ENCODE results near the gene FSD2. TPM values are rescaled to one million over a fixed set of nuclear protein-coding genes. Genes with fewer than 3 reads are reported as not detected.
A peak's percentile ranks its signal among the peaks of the same experiment; 100 is the strongest.

FSD2 gene
- total RNA-seq, 1 donor from 2014 or later, result not detected

- FAIRE-seq, result no peak
- no peak for DNase-seq (ENCODE audit: low read depth)
- TF ChIP-seq CTCF (IDR thresholded peaks at IDR 0.05; ENCODE audit: insufficient read depth, low read length, severe bottlenecking), result no peak
- no peak overlapping the region for H3K4me3 ChIP-seq (ENCODE audit: low read depth, low read length)
- H3K36me3 ChIP-seq (ENCODE audit: control insufficient read depth, insufficient read depth, low read length), result peaks cover 1% of the 10 kb centered on the region
- no peaks in the 10 kb centered on the region for H3K27me3 ChIP-seq (ENCODE audit: control insufficient read depth, insufficient read depth, low read length)
Observed at GRCh38 chr15:82764740-82765139, 41.1 kb downstream of the FSD2 start.

GRCh38 chr15:82764117-82764490 lies 41.8 kb downstream of the FSD2 start:
- no peak for TF ChIP-seq CTCF (IDR thresholded peaks at IDR 0.05; ENCODE audit: insufficient read depth, low read length, severe bottlenecking)
- Histone ChIP-seq H3K4me3 (ENCODE audit: low read depth, low read length) (no peak overlapping the region), H3K36me3 (ENCODE audit: control insufficient read depth, insufficient read depth, low read length) (peaks cover 2% of the 10 kb centered on the region), H3K27me3 (ENCODE audit: control insufficient read depth, insufficient read depth, low read length) (no peaks in the 10 kb centered on the region)
- FAIRE-seq, result no peak
- DNase-seq (ENCODE audit: low read depth), result no peak

- H3K4me3 ChIP-seq (ENCODE audit: low read depth, low read length), result no peak overlapping the region
- H3K36me3 ChIP-seq (ENCODE audit: control insufficient read depth, insufficient read depth, low read length), result peaks cover 3% of the 10 kb centered on the region
- FAIRE-seq (no peak), DNase-seq (ENCODE audit: low read depth) (peak; percentile 41)
- H3K27me3 ChIP-seq (ENCODE audit: control insufficient read depth, insufficient read depth, low read length), result no peaks in the 10 kb centered on the region
- no peak for TF ChIP-seq CTCF (IDR thresholded peaks at IDR 0.05; ENCODE audit: insufficient read depth, low read length, severe bottlenecking)
Observed at GRCh38 chr15:82763361-82764116, 42.3 kb downstream of the FSD2 start.

DNA sequence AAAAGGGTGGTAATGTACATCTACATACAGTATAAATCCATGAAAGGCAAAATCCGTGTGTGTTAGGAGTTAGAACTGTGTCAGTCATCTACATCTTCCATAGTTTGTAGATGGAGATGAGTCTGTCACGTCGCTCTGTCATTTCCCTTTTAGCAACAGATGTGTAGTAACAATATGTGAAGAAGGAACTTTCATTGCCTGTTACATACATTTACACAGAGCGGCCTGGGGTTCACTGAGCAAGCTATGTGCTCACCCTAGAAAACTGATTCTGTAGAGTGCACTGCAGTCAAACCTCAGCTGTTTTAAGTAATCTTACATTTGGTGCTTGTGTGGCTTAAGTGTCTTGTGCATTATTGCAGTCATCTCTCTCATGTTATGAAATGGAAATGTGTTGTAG lies 54.6 kb downstream of the FSD2 start:
- no peak for DNase-seq (ENCODE audit: low read depth)
- Histone ChIP-seq H3K36me3 (ENCODE audit: control insufficient read depth, insufficient read depth, low read length) (peaks cover 4% of the 10 kb centered on the region), H3K4me3 (ENCODE audit: low read depth, low read length) (peak overlapping the region; percentile 77), H3K27me3 (ENCODE audit: control insufficient read depth, insufficient read depth, low read length) (no peaks in the 10 kb centered on the region)
- no peak for FAIRE-seq
- TF ChIP-seq CTCF (IDR thresholded peaks at IDR 0.05; ENCODE audit: insufficient read depth, low read length, severe bottlenecking), result no peak

DNA sequence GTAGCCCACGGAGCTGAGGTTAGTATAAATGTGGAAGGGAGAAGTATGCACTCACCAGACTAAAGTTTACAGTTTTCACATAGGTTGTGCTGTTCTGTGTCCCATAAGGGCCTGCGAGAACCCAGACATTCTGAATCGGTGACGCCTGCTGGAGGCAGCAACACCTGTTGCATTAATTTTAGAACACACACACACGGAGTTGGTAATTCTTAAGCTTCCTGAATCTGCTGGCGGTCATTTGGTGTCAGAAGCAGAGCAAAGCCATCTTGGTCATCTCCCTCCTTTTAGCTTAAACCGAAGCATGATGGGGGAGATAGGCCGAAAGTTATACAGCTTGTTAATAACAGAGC lies 55.1 kb downstream of the FSD2 start:
- peak; percentile 25 for DNase-seq (ENCODE audit: low read depth)
- FAIRE-seq, result no peak
- TF ChIP-seq CTCF (IDR thresholded peaks at IDR 0.05; ENCODE audit: insufficient read depth, low read length, severe bottlenecking), result peak; percentile 5

More for the DNA sequence above, 55.1 kb downstream of the FSD2 start:
- Histone ChIP-seq H3K4me3 (ENCODE audit: low read depth, low read length) (peak overlapping the region; percentile 77), H3K36me3 (ENCODE audit: control insufficient read depth, insufficient read depth, low read length) (peaks cover 4% of the 10 kb centered on the region), H3K27me3 (ENCODE audit: control insufficient read depth, insufficient read depth, low read length) (no peaks in the 10 kb centered on the region)
